Transverse colon (tissue), 3 donors: ENCODE data around the gene CCDC180.

ENCODE experiments used
- CTCF ChIP-seq, 5 experiments: fragments of 200-600 bp in 3 of 5; fragments of 450-650 bp in 2 of 5; sonication (generic) in 3 of 5; IDR thresholded peaks; 1 replicate in 2 of 5; 2 replicates in 3 of 5; pipeline ENCODE4 v1.5.1; 2016 to 2017; ENCODE audit warnings: antibody characterized with exemption in 5 of 5, inconsistent platforms in 3 of 5, mild to moderate bottlenecking in 2 of 5, moderate library complexity in 1 of 5
- POLR2A ChIP-seq: fragments of 450-650 bp; IDR thresholded peaks from one replicate; pipeline ENCODE4 v1.6.1; 2016; ENCODE audit warnings: antibody characterized with exemption, mild to moderate bottlenecking, moderate library complexity

DNA sequence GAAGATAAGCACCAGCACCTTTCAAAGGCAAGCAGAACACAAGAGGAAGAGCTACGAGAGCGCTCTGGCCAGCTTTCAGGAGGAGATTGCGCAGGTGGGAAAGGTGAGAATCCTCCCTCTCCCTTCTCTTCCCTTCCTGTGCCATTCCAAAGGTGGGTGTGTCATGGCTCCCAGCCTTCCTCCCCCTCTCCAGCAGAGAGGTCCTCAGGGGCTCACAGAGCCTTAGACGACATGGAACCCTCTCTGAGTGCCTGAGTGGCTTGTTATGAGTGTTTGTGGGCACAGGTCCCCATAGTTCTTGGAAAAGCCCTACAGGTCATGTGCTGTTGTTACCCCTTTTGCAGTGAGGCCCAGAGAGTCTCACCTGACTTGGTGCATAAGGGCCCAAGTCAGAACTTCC is 5.8 kb downstream of the CCDC180 start:
- TF ChIP-seq CTCF (IDR thresholded peaks at IDR 0.05) (no peak), POLR2A (no peak)
